ENCODE data around the gene GALM. TPM values are rescaled to one million over a fixed set of nuclear protein-coding genes. Genes with fewer than 3 reads are reported as not detected.

GALM gene
- total and polyA plus RNA-seq, 2 of the 8 experiments (the other 6 are each of a cell fraction or from before 2014, with no cell fraction given) = 9.9 to 13.1 TPM

DNA sequence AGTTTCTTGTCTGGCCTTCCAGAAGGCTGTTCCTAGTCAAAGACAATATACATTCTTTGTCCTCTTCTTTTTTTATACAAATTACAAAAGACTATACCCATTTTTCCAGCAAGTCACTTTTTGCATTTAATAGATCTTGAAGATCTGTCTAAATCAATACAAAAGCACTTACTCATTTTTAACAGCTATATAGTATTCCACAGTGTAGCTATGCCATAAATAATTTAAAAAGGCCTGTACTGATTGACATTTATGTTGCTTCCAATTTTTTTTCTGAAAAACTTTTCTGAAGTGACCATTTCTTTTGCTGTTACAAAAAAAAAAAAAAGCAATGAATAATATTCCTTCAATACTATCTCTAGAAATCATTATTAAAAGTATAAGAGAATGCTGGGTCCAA, 32.9 kb upstream of the GALM start:
- H3K4me1 ChIP-seq (replicated peaks in 1 of 4; ENCODE audit: control insufficient read depth in 3 of 4, insufficient read depth in 4 of 4, low read length in 3 of 4) = no peaks in the 10 kb centered on the region
- H2BK120ac ChIP-seq (replicated peaks; ENCODE audit: low read depth, low read length) = no peak overlapping the region
- H2AK5ac ChIP-seq (ENCODE audit: low read depth, low read length) = no peak overlapping the region
- no peak overlapping the region for H3K4me3 ChIP-seq (ENCODE audit: extremely low read depth in 1 of 4, insufficient read depth in 2 of 4, low read depth in 3 of 4, low read length in 4 of 4)
- no peak overlapping the region for H2BK20ac ChIP-seq (ENCODE audit: low read length)
- H3K14ac ChIP-seq (ENCODE audit: insufficient read length) = no peak overlapping the region
- no peaks in the 10 kb centered on the region for H3K23me2 ChIP-seq (ENCODE audit: low read depth, low read length)
- no peak overlapping the region for H3K18ac ChIP-seq (ENCODE audit: extremely low read depth, low read length)
- H3K27me3 ChIP-seq (replicated peaks in 1 of 4; ENCODE audit: control insufficient read depth in 3 of 4, extremely low read depth in 1 of 4, insufficient read depth in 3 of 4, low read length in 3 of 4) = no peaks in the 10 kb centered on the region
- H2BK15ac ChIP-seq (ENCODE audit: low read length) = no peak overlapping the region
- no peak overlapping the region for H4K8ac ChIP-seq (ENCODE audit: extremely low read depth, insufficient read depth, low read length)
- H3K36me3 ChIP-seq (ENCODE audit: control insufficient read depth in 2 of 4, insufficient read depth in 4 of 4, low read length in 3 of 4) = no peaks in the 10 kb centered on the region
- H3K79me2 ChIP-seq (ENCODE audit: control insufficient read depth in 1 of 2, insufficient read depth in 2 of 2, low read length in 2 of 2) = no peaks in the 10 kb centered on the region
- no peak overlapping the region for H4K91ac ChIP-seq (replicated peaks; ENCODE audit: insufficient read length, low read length)
- POLR2A ChIA-PET (ENCODE audit: partially characterized antibody) = no interaction called here
- H2AFZ ChIP-seq (ENCODE audit: low read length) = no peak overlapping the region
- H2BK5ac ChIP-seq (ENCODE audit: low read depth, low read length) = no peak overlapping the region
- no peak overlapping the region for H3K56ac ChIP-seq (replicated peaks; ENCODE audit: insufficient read length, low read depth, low read length)
- H3K9me3 ChIP-seq (ENCODE audit: insufficient read depth in 2 of 2, low read depth in 1 of 2, low read length in 1 of 2) = 0 out of 4 replicates have a peak, but pooled peaks cover 0 to 4% of the 10 kb centered on the region in 2 experiments
- no peak overlapping the region for H4K5ac ChIP-seq (ENCODE audit: insufficient read length, low read depth, low read length)
- DNase-seq (ENCODE audit: low read depth in 1 of 2, low spot score in 2 of 2) (no peak), FAIRE-seq (no peak)
- no peak overlapping the region for H3K23ac ChIP-seq (ENCODE audit: insufficient read length)
- H3K4me2 ChIP-seq (ENCODE audit: insufficient read depth in 1 of 2, low read depth in 2 of 2, low read length in 2 of 2) = no peak overlapping the region
- no peaks in the 10 kb centered on the region for H4K20me1 ChIP-seq (replicated peaks in 1 of 2; ENCODE audit: control insufficient read depth in 1 of 2, insufficient read depth in 2 of 2, low read length in 2 of 2)
- no peak overlapping the region for H3K4ac ChIP-seq (replicated peaks; ENCODE audit: insufficient read length, low read depth, low read length)
- CTCF ChIA-PET (ENCODE audit: partially characterized antibody) = no interaction called here
- no peaks in the 10 kb centered on the region for H3K79me1 ChIP-seq (ENCODE audit: low read depth, low read length)
- H3K9ac ChIP-seq (replicated peaks in 1 of 4; ENCODE audit: extremely low read depth in 1 of 4, low read depth in 3 of 4, low read length in 3 of 4) = no peak overlapping the region
- no peak overlapping the region for H3K27ac ChIP-seq (ENCODE audit: low read depth, low read length)
- H2BK12ac ChIP-seq (ENCODE audit: low read depth, low read length) = no peak overlapping the region
- TF ChIP-seq JUND (IDR thresholded peaks at IDR 0.05; ENCODE audit: low read length) (no peak), USF2 (IDR thresholded peaks at IDR 0.05; ENCODE audit: low read length) (no peak), MAFK (IDR thresholded peaks at IDR 0.05; ENCODE audit: low read depth, low read length) (no peak), YY1 (IDR thresholded peaks at IDR 0.05; ENCODE audit: low read depth, low read length) (no peak), CTBP2 (IDR thresholded peaks at IDR 0.05; ENCODE audit: borderline replicate concordance, insufficient read depth, insufficient read length, low read length) (no peak), NRF1 (IDR thresholded peaks at IDR 0.05; ENCODE audit: low read depth, low read length) (no peak), RAD21 (IDR thresholded peaks at IDR 0.05 in 1 of 2, conservative IDR thresholded peaks at IDR 0.05 in 1 of 2; ENCODE audit: low read depth in 2 of 2, low read length in 2 of 2) (no peak), CREB1 (IDR thresholded peaks at IDR 0.05) (no peak), SUZ12 (IDR thresholded peaks at IDR 0.05; ENCODE audit: low read length) (no peak), SIRT6 (IDR thresholded peaks at IDR 0.05; ENCODE audit: low read length) (no peak), RFX5 (IDR thresholded peaks at IDR 0.05; ENCODE audit: borderline replicate concordance, low read depth, low read length) (no peak), EGR1 (IDR thresholded peaks at IDR 0.05; ENCODE audit: borderline replicate concordance, low read depth, low read length) (no peak), SAP30 (IDR thresholded peaks at IDR 0.05; ENCODE audit: insufficient read depth, insufficient replicate concordance, low read length) (no peak), TAF1 (IDR thresholded peaks at IDR 0.05; ENCODE audit: low read depth, low read length) (no peak)
- TF ChIP-seq, protein P1, sequence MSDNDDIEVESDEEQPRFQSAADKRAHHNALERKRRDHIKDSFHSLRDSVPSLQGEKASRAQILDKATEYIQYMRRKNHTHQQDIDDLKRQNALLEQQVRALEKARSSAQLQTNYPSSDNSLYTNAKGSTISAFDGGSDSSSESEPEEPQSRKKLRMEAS (IDR thresholded peaks at IDR 0.05) = no peak
